Measurements from ENCODE around the gene LRRC19. TPM values are rescaled to one million over a fixed set of nuclear protein-coding genes. Genes with fewer than 3 reads are reported as not detected.

The LRRC19 gene
- not detected for total RNA-seq

- Histone ChIP-seq H3K9me3 (no peaks in the 10 kb centered on the region), H3K27me3 (no peaks in the 10 kb centered on the region), H3K27ac (no peak within 1 kb of the TSS), H3K36me3 (peaks cover 0 to 29% of the 10 kb centered on the region in 2 donors), H3K4me1 (no peaks in the 10 kb centered on the region), H3K4me3 (no peak within 1 kb of the TSS)
- ATAC-seq: no peak
- TF ChIP-seq CTCF (IDR thresholded peaks at IDR 0.05) (no peak), POLR2A (IDR thresholded peaks at IDR 0.05) (no peak), POLR2AphosphoS5 (IDR thresholded peaks at IDR 0.05) (no peak), EP300 (IDR thresholded peaks at IDR 0.05) (no peak)
- WGBS, 2 donors (ENCODE audit: low coverage in 1 of 2): 88 to 89% methylated on average over 3 of the region's 3 CpGs
These were observed at the start of gene LRRC19 for GRCh38 chr9:27005491-27005890. Gene LRRC19 (minus strand): TSS chr9:27005672. CDS start chr9:26999694, 5,978 bp downstream.

- Histone ChIP-seq H3K4me3 (no peak overlapping the region), H3K9me3 (no peaks in the 10 kb centered on the region), H3K27me3 (no peaks in the 10 kb centered on the region), H3K36me3 (peaks cover 0 to 55% of the 10 kb centered on the region in 2 donors), H3K4me1 (no peaks in the 10 kb centered on the region), H3K27ac (no peak overlapping the region)
- ATAC-seq: no peak
- TF ChIP-seq POLR2AphosphoS5 (IDR thresholded peaks at IDR 0.05) (no peak), POLR2A (IDR thresholded peaks at IDR 0.05) (no peak), CTCF (IDR thresholded peaks at IDR 0.05) (no peak), EP300 (IDR thresholded peaks at IDR 0.05) (no peak)
These were observed 49.4 kb upstream of the LRRC19 start for GRCh38 chr9:27054841-27055240.

DNA sequence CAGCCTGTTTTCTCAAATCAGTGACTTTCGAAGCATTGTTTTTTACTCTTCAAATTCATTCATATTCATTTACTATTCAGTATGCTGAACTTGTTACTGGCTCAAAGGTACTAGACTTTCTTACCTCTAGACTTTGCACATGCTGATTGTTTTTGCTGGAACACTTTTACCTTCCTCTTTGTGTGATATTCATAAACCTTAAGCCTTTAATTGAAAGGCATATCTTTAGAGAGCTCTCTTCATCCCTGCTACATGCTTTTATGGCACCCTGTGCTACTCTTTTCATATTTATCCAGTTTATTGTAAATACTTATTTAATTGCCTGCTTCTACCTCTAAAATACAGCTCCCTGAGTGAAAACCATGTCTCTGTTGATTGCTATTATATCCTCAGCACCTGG, 48.7 kb upstream of the LRRC19 start:
- TF ChIP-seq EP300 (IDR thresholded peaks at IDR 0.05): no peak
- no peak for TF ChIP-seq POLR2A (IDR thresholded peaks at IDR 0.05)
- no peak for TF ChIP-seq CTCF (IDR thresholded peaks at IDR 0.05)
- no peak for TF ChIP-seq POLR2AphosphoS5 (IDR thresholded peaks at IDR 0.05)
- no peaks in the 10 kb centered on the region for H3K27me3 ChIP-seq
- no peaks in the 10 kb centered on the region for H3K4me1 ChIP-seq
- H3K9me3 ChIP-seq: no peaks in the 10 kb centered on the region
- no peak overlapping the region for H3K27ac ChIP-seq
- no peak for ATAC-seq
- H3K4me3 ChIP-seq: no peak overlapping the region
- H3K36me3 ChIP-seq: peaks cover 0 to 56% of the 10 kb centered on the region in 2 donors
- WGBS, 2 donors (ENCODE audit: low coverage in 1 of 2): 100% methylated on average over 1 of the region's 1 CpG

GRCh38 chr9:27053369-27054022, 48.0 kb upstream of the LRRC19 start:
- peak; percentile 22 for ATAC-seq
- H3K9me3 ChIP-seq: no peaks in the 10 kb centered on the region
- 56 to 57% methylated on average over 6 of the region's 6 CpGs for WGBS, 2 donors (ENCODE audit: low coverage in 1 of 2)
- peaks cover 0 to 57% of the 10 kb centered on the region in 2 donors for H3K36me3 ChIP-seq
- no peaks in the 10 kb centered on the region for H3K4me1 ChIP-seq
- no peak overlapping the region for H3K27ac ChIP-seq
- no peak for TF ChIP-seq POLR2AphosphoS5 (IDR thresholded peaks at IDR 0.05)
- no peak for TF ChIP-seq POLR2A (IDR thresholded peaks at IDR 0.05)
- TF ChIP-seq CTCF (IDR thresholded peaks at IDR 0.05): no peak
- TF ChIP-seq EP300 (IDR thresholded peaks at IDR 0.05): no peak
- H3K4me3 ChIP-seq: no peak overlapping the region
- H3K27me3 ChIP-seq: no peaks in the 10 kb centered on the region

DNA sequence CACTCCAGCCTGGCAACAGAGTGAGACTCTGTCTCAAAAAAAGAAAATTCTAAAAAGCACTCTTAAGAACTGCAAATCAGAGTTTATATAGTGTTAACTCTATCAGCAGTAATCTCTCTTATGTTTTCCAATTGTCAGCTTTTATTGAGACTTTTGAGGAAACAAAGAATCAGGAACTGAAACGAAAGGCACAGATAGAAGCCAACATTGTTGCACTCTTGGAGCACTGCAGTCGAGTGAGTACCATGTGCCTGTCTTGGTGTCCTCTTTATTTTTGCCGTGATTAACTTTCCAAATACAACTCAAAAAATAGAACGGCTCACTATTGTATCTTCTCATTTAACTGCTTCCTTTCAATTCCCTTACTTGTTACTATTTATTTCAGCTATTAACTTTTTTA, 41.7 kb upstream of the LRRC19 start:
- no peak overlapping the region for H3K27ac ChIP-seq
- WGBS, 2 donors (ENCODE audit: low coverage in 1 of 2): 63 to 90% methylated on average over 4 of the region's 4 CpGs
- H3K4me3 ChIP-seq: no peak overlapping the region
- no peaks in the 10 kb centered on the region for H3K9me3 ChIP-seq
- no peak for TF ChIP-seq POLR2A (IDR thresholded peaks at IDR 0.05)
- TF ChIP-seq EP300 (IDR thresholded peaks at IDR 0.05): no peak
- no peak for TF ChIP-seq POLR2AphosphoS5 (IDR thresholded peaks at IDR 0.05)
- TF ChIP-seq CTCF (IDR thresholded peaks at IDR 0.05): no peak
- H3K4me1 ChIP-seq: no peaks in the 10 kb centered on the region
- peak; percentile 43 for ATAC-seq
- H3K27me3 ChIP-seq: no peaks in the 10 kb centered on the region
- peaks cover 0 to 62% of the 10 kb centered on the region in 2 donors for H3K36me3 ChIP-seq

Data from gastroesophageal sphincter (tissue), 4 donors.